ENCODE results near the gene SUGP2. TPM values are rescaled to one million over a fixed set of nuclear protein-coding genes. Genes with fewer than 3 reads are reported as not detected.

SUGP2 gene
- total RNA-seq, 1 experiment from 2014 or later, result 112 TPM

GRCh38 chr19:18945297-18945696 is 88.0 kb downstream of the SUGP2 start:
- no peak for ATAC-seq
- BruUV-seq (replicated peaks), result no TSS peak

DNA sequence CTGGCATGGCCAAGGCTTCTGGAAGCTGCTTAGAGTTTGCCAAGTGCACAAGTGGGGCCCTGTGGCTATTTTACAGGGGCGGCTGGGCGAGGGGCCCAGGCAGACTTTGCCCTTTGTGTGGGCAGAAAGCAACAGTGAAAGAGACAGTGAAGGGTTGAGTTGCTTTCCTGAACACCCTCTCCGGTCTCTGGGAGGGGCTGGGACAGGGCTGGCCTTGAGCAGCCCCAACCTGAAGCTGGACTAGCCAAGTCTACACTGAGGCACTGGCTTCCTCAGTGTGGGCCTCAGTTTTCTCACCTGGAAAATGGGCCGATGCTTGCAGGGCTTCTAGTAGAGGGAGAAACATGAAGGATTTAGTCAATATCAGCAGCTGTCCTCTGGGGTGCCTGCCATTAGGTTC is 89.9 kb downstream of the SUGP2 start:
- TF ChIP-seq POLR2AphosphoS5 (IDR thresholded peaks at IDR 0.05; ENCODE audit: low read depth, low read length), result no peak
- TF ChIP-seq TCF7L2 (IDR thresholded peaks at IDR 0.05; ENCODE audit: low read depth, low read length), result no peak
- no peak for TF ChIP-seq REST (IDR thresholded peaks at IDR 0.05; ENCODE audit: insufficient read depth in 1 of 2, low read depth in 2 of 2, low read length in 1 of 2)
- TF ChIP-seq, protein P1, sequence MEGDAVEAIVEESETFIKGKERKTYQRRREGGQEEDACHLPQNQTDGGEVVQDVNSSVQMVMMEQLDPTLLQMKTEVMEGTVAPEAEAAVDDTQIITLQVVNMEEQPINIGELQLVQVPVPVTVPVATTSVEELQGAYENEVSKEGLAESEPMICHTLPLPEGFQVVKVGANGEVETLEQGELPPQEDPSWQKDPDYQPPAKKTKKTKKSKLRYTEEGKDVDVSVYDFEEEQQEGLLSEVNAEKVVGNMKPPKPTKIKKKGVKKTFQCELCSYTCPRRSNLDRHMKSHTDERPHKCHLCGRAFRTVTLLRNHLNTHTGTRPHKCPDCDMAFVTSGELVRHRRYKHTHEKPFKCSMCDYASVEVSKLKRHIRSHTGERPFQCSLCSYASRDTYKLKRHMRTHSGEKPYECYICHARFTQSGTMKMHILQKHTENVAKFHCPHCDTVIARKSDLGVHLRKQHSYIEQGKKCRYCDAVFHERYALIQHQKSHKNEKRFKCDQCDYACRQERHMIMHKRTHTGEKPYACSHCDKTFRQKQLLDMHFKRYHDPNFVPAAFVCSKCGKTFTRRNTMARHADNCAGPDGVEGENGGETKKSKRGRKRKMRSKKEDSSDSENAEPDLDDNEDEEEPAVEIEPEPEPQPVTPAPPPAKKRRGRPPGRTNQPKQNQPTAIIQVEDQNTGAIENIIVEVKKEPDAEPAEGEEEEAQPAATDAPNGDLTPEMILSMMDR (IDR thresholded peaks at IDR 0.05), result no peak
- no peak for TF ChIP-seq SIN3A (IDR thresholded peaks at IDR 0.05; ENCODE audit: borderline replicate concordance, insufficient read depth, low read depth, low read length)
- intact Hi-C loops (cut with micrococcal nuclease; ENCODE audit: unreplicated experiment) (no loop called here), in situ Hi-C loops (cut with HindIII; ENCODE audit: low pct_unique_long_range_greater_than_20kb, low sequenced_read_pairs) (no loop called here)
- peaks cover 5% of the 10 kb centered on the region for H3K4me1 ChIP-seq (ENCODE audit: control insufficient read depth, insufficient read depth, low read length)
- CTCF ChIA-PET, result no interaction called here
- BruUV-seq (replicated peaks), result no TSS peak
- DNase-seq (ENCODE audit: low read depth, low spot score) (no peak), ATAC-seq (no peak)
- no peak overlapping the region for H3K27ac ChIP-seq (ENCODE audit: low read length)
- H3K4me3 ChIP-seq (ENCODE audit: low read depth in 2 of 2, low read length in 2 of 2), result no peak overlapping the region
- peaks cover 2% of the 10 kb centered on the region; the same call in 1 of the 2 replicates for H3K36me3 ChIP-seq (ENCODE audit: control insufficient read depth, insufficient read depth, low read length)
- POLR2A ChIA-PET, result no interaction called here
- H3K27me3 ChIP-seq (ENCODE audit: control insufficient read depth, insufficient read depth, low read length), result no peaks in the 10 kb centered on the region
- H3K9me3 ChIP-seq (ENCODE audit: control insufficient read depth, insufficient read depth, low read depth, low read length), result no peaks in the 10 kb centered on the region

More at GRCh38 chr19:18945297-18945696, 88.0 kb downstream of the SUGP2 start:
- no peaks in the 10 kb centered on the region for H3K27me3 ChIP-seq (ENCODE audit: control insufficient read depth, insufficient read depth, low read length)
- TF ChIP-seq REST (IDR thresholded peaks at IDR 0.05; ENCODE audit: insufficient read depth in 1 of 2, low read depth in 2 of 2, low read length in 1 of 2) (no peak), POLR2AphosphoS5 (IDR thresholded peaks at IDR 0.05; ENCODE audit: low read depth, low read length) (no peak)
- TF ChIP-seq, protein P1 (IDR thresholded peaks at IDR 0.05), result no peak
- POLR2A ChIA-PET, result no interaction called here
- no peaks in the 10 kb centered on the region; the same call in 1 of the 2 replicates for H3K4me1 ChIP-seq (ENCODE audit: control insufficient read depth, insufficient read depth, low read length)
- CTCF ChIA-PET, result no interaction called here
- intact Hi-C loops (cut with micrococcal nuclease; ENCODE audit: unreplicated experiment), result no loop called here
- no peak overlapping the region for H3K27ac ChIP-seq (ENCODE audit: low read length)
- in situ Hi-C loops (cut with HindIII; ENCODE audit: low pct_unique_long_range_greater_than_20kb, low sequenced_read_pairs), result no loop called here
- no peaks in the 10 kb centered on the region for H3K9me3 ChIP-seq (ENCODE audit: control insufficient read depth, insufficient read depth, low read depth, low read length)
- peaks cover 2% of the 10 kb centered on the region; the same call in 1 of the 2 replicates for H3K36me3 ChIP-seq (ENCODE audit: control insufficient read depth, insufficient read depth, low read length)
- H3K4me3 ChIP-seq (ENCODE audit: low read depth in 2 of 2, low read length in 2 of 2), result no peak overlapping the region
- no peak for DNase-seq (ENCODE audit: low read depth, low spot score)
